Measurements from ENCODE around the gene MRPL34. TPM values are rescaled to one million over a fixed set of nuclear protein-coding genes. Genes with fewer than 3 reads are reported as not detected.

Gene MRPL34
- total RNA-seq, 1 experiment from 2014 or later: 21.0 TPM

GRCh38 chr19:17334414-17335409 lies 29.0 kb downstream of the MRPL34 start, which contains the start of gene ANO8:
Gene ANO8 (minus strand): TSS chr19:17334855. CDS start chr19:17334670, 185 bp downstream.
- DNase-seq (ENCODE audit: low read depth): peak; percentile 95
- in situ Hi-C loops (cut with HindIII; ENCODE audit: low pct_unique_long_range_greater_than_20kb, low sequenced_read_pairs): no loop called here

- in situ Hi-C loops (cut with HindIII; ENCODE audit: low pct_unique_long_range_greater_than_20kb, low sequenced_read_pairs): no loop called here
These were observed 29.9 kb downstream of the MRPL34 start for GRCh38 chr19:17335575-17335974.

GRCh38 chr19:17336872-17337674 lies 31.4 kb downstream of the MRPL34 start, which contains the start of gene GTPBP3:
Gene GTPBP3 (plus strand): TSS chr19:17337553. CDS start chr19:17337612, 59 bp downstream.
- in situ Hi-C loops (cut with HindIII; ENCODE audit: low pct_unique_long_range_greater_than_20kb, low sequenced_read_pairs): no loop called here
- peak; percentile 96 for DNase-seq (ENCODE audit: low read depth)

More at GRCh38 chr19:17335575-17335974, 29.9 kb downstream of the MRPL34 start:
- DNase-seq (ENCODE audit: low read depth): no peak

- peak; percentile 28 for DNase-seq (ENCODE audit: low read depth)
- in situ Hi-C loops (cut with HindIII; ENCODE audit: low pct_unique_long_range_greater_than_20kb, low sequenced_read_pairs): no loop called here
These were observed 32.2 kb downstream of the MRPL34 start for GRCh38 chr19:17337675-17338432.

GRCh38 chr19:17338433-17339078 lies 32.9 kb downstream of the MRPL34 start:
- in situ Hi-C loops (cut with HindIII; ENCODE audit: low pct_unique_long_range_greater_than_20kb, low sequenced_read_pairs): no loop called here
- DNase-seq (ENCODE audit: low read depth): no peak

GRCh38 chr19:17339088-17339741 lies 33.5 kb downstream of the MRPL34 start:
- no peak for DNase-seq (ENCODE audit: low read depth)
- in situ Hi-C loops (cut with HindIII; ENCODE audit: low pct_unique_long_range_greater_than_20kb, low sequenced_read_pairs): no loop called here

- in situ Hi-C loops (cut with HindIII; ENCODE audit: low pct_unique_long_range_greater_than_20kb, low sequenced_read_pairs): no loop called here
These were observed 34.7 kb downstream of the MRPL34 start for GRCh38 chr19:17340302-17340870.

GRCh38 chr19:17340871-17341357 lies 35.2 kb downstream of the MRPL34 start:
- in situ Hi-C loops (cut with HindIII; ENCODE audit: low pct_unique_long_range_greater_than_20kb, low sequenced_read_pairs): no loop called here

More at GRCh38 chr19:17340302-17340870, 34.7 kb downstream of the MRPL34 start:
- DNase-seq (ENCODE audit: low read depth): peak; percentile 81

GRCh38 chr19:17341386-17341785 lies 35.7 kb downstream of the MRPL34 start:
- in situ Hi-C loops (cut with HindIII; ENCODE audit: low pct_unique_long_range_greater_than_20kb, low sequenced_read_pairs): no loop called here
- DNase-seq (ENCODE audit: low read depth): no peak

More at GRCh38 chr19:17340871-17341357, 35.2 kb downstream of the MRPL34 start:
- peak; percentile 51 for DNase-seq (ENCODE audit: low read depth)

- in situ Hi-C loops (cut with HindIII; ENCODE audit: low pct_unique_long_range_greater_than_20kb, low sequenced_read_pairs): no loop called here
These were observed 36.2 kb downstream of the MRPL34 start for GRCh38 chr19:17341845-17342244.

GRCh38 chr19:17346109-17346671 lies 40.5 kb downstream of the MRPL34 start:
- DNase-seq (ENCODE audit: low read depth): peak; percentile 48
- in situ Hi-C loops (cut with HindIII; ENCODE audit: low pct_unique_long_range_greater_than_20kb, low sequenced_read_pairs): no loop called here

More at GRCh38 chr19:17341845-17342244, 36.2 kb downstream of the MRPL34 start:
- DNase-seq (ENCODE audit: low read depth): no peak

- in situ Hi-C loops (cut with HindIII; ENCODE audit: low pct_unique_long_range_greater_than_20kb, low sequenced_read_pairs): no loop called here
- no peak for DNase-seq (ENCODE audit: low read depth)
These were observed 41.7 kb downstream of the MRPL34 start for GRCh38 chr19:17347361-17347760.

- no peak for DNase-seq (ENCODE audit: low read depth)
- in situ Hi-C loops (cut with HindIII; ENCODE audit: low pct_unique_long_range_greater_than_20kb, low sequenced_read_pairs): no loop called here
These were observed 42.2 kb downstream of the MRPL34 start for GRCh38 chr19:17347877-17348276.

GRCh38 chr19:17348700-17349099 lies 43.0 kb downstream of the MRPL34 start:
- DNase-seq (ENCODE audit: low read depth): peak; percentile 61
- in situ Hi-C loops (cut with HindIII; ENCODE audit: low pct_unique_long_range_greater_than_20kb, low sequenced_read_pairs): no loop called here

- DNase-seq (ENCODE audit: low read depth): no peak
- in situ Hi-C loops (cut with HindIII; ENCODE audit: low pct_unique_long_range_greater_than_20kb, low sequenced_read_pairs): no loop called here
These were observed 46.3 kb downstream of the MRPL34 start for GRCh38 chr19:17351815-17352435.

Measured in Caki2 (cell line).